NT2/D1 (cell line): ENCODE data around the gene MKRN1.

ENCODE experiments used
- SUZ12 ChIP-seq: IDR thresholded peaks from 2 replicates; pipeline ENCODE4 v1.6.1; 2011; ENCODE audit not compliant: insufficient read length, insufficient read depth; ENCODE audit errors: extremely low read depth
- YY1 ChIP-seq: IDR thresholded peaks from 2 replicates; pipeline ENCODE4 v1.6.1; 2011; ENCODE audit not compliant: insufficient read length, insufficient read depth

DNA sequence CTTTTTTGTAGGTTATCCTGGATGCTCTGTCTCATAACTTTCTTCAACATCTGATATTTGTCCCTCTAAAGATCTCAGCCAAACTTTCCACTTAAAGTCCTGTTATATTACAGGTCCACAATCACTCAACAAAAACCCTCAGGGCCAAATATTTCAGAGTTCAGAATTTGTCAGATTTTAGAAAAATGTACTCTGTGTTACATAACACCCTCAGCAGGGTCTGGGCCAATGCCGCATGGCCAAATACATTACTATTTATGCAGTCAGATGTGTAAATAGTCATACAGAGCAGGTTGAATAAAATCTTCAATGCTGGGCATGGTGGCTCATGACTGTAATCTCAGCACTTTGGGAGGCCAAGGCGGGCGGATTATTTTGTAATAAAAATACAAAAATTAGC lies 63.9 kb downstream of the MKRN1 start:
- TF ChIP-seq SUZ12 (no peak), YY1 (no peak)
